Mucosa of gallbladder (tissue), 1 donor: ENCODE measurements around the gene DRD3. TPM values are rescaled to one million over a fixed set of nuclear protein-coding genes. Genes with fewer than 3 reads are reported as not detected.

Source experiments
- DNase-seq: peaks from one replicate; pipeline ENCODE4 v3.0.0-alpha.2; 2020; ENCODE audit warnings: low spot score
- total RNA-seq: library from RNA; stranded (reverse); gene quantifications from one replicate; pipeline ENCODE4 v1.2.1, GENCODE V29; 2021
- donor health status: DM: no; HTN: no; CAD: no.

DRD3 gene
- not detected for total RNA-seq

DNA sequence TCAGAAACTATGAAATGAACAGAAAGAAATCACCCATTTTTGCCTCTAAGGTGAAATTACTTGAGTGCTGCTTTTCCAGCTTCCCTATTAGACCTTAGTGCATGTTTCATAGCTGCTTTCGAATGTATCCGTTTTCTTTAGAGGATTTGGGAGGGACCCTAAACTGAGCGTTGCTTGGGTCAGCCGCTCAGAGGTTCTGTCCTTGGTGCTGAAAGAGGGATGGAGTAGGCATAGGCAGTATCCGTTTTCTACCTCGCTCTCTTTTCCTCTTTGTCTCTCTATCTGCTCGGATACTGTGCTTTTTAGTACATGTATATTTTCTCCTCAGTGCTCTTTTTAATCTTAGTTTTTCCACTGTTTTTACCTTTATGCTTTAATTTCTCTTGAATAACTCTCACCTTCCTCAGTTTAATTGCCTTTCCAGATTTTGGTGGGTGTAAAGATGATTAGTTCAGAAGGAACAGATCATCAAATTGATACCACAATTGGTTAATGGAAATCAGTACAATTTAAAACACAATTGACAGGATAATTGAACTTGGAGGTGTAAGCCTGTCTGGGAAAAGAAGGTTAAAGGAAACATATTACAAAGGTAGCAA, at the start of gene DRD3:
Gene DRD3, minus strand, starts transcription at position 283 of the 599 bp plus-strand sequence. CDS start 7,060 bp downstream, outside the sequence.
- DNase-seq: peak; percentile 13

DNA sequence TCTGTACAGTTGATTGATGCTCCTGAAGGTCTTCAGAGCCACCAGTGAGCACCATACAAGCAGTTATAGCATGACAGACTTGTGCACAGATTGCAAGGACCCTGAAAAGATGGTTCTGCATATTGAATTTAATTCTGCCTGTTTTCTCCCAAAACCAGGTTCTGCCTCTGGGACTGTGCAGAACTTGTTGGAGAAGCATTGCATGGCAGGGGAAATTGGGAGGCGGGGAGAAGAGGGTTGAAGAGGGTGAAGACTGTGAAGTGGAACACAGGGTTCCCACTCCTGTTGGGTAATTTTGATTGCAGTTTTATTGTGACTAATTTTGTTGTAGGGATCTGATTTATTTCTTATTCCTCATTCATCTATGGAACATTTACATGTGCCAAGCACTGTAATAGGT, 48.2 kb upstream of the DRD3 start:
- DNase-seq: no peak

DNA sequence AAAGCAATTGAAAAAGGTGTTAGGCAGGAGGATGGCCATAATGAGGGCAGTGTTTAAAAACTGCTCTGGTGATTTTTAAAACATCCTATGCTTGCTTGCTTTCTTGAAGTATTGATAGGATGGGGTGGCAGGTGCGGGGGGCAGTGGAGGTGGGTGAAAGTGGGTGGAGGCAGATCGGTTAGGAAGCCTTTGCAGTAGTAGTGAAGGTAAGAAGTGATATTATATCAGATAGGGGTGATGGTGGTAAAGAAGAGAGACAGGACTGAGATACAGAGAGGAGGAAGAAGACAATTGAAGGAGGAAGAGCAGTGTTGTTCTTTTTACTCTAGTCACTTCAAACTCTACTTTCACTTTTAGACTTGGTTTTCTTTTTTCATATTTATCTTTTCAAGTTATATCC, 47.5 kb upstream of the DRD3 start:
- DNase-seq: no peak

DNA sequence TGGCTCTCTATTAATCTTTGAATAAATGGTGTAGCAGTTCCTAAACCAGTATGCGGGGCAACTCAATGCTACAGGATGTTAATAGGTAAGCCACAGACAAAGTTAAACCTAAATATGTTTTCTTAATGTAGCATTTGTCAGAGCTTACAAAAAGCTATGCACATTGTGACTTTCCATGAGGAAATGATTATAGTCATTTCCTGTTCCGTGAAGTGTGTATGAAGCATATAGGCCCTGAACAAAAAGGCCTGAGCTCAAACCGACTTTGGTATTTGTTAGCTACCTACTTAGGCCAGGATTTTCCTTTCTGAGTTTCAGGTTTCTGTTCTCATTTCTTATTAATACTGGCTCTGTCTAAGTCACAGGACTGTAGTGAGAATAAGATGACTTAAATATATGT, 44.3 kb upstream of the DRD3 start:
- DNase-seq: no peak

GRCh38 chr3:114221881-114222264, 43.0 kb upstream of the DRD3 start:
- DNase-seq: no peak

GRCh38 chr3:114221165-114221880, 42.5 kb upstream of the DRD3 start:
- no peak for DNase-seq

GRCh38 chr3:114219741-114220140, 40.9 kb upstream of the DRD3 start:
- no peak for DNase-seq

GRCh38 chr3:114218578-114219185, 39.8 kb upstream of the DRD3 start:
- DNase-seq: no peak

DNA sequence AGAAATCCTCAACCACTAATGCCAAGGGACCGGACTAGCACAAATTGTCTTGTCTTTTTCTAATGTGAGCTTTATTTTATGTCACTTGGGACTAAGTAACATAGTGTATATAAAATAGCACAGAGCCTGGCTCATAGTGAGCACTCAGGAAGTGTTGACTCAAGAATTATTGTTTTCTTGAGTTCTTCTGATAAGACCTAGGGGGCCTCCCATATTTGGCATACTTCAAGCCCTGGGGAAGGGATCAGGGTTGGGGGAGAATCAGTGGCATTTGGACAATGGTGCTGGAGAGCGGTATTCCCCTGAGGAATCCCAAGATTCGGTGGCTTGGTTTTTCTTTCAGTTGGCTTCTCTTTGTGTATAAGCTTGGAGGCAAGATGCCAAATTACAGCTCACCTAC, 39.2 kb upstream of the DRD3 start:
- no peak for DNase-seq

GRCh38 chr3:114217266-114217665, 38.4 kb upstream of the DRD3 start:
- DNase-seq: no peak

GRCh38 chr3:114216186-114216970, 37.5 kb upstream of the DRD3 start:
- no peak for DNase-seq

GRCh38 chr3:114214542-114215341, 35.9 kb upstream of the DRD3 start:
- DNase-seq: no peak

- peak; percentile 25 for DNase-seq
Observed at GRCh38 chr3:114213627-114214541, 35.0 kb upstream of the DRD3 start.

GRCh38 chr3:114213292-114213626, 34.4 kb upstream of the DRD3 start:
- DNase-seq: no peak

- DNase-seq: no peak
Observed at GRCh38 chr3:114212646-114213045, 33.8 kb upstream of the DRD3 start.

DNA sequence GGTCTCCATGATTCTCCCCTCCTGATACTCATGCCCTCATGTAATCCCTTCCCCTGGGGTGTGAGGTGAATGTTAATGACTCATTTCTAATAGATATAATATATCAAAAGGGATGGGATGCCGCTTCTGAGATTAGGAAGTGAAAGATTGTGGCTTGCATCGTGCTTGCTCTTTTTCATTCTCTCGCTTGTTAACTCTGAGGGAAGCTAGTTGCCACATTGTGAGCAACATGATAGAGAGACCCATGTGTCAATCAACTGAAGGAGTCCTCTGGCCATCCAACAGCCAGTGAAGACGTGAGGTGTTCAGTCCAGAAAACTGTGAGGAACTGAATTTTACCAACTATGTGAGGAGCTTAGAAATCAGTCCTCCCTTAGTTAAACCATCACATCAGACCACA, 28.9 kb upstream of the DRD3 start:
- no peak for DNase-seq

DNA sequence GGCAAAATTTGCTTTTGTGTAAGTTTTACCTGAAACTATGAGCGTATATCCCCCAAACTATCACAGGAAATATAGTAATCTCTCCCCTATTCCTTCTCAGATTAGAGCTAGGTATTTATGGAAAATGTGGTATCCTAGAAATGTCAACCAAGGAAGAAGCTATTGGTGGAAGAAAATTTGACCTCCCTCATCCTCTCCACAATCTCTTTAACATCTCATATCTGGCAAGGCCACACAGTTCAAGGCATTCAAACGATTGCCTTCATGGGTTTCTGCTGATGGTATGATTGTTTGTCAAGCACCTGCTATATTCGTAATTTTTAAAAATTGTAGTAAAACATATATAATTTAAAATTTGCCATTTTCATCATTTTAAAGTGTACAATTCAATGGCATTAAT, 27.5 kb upstream of the DRD3 start:
- no peak for DNase-seq

DNA sequence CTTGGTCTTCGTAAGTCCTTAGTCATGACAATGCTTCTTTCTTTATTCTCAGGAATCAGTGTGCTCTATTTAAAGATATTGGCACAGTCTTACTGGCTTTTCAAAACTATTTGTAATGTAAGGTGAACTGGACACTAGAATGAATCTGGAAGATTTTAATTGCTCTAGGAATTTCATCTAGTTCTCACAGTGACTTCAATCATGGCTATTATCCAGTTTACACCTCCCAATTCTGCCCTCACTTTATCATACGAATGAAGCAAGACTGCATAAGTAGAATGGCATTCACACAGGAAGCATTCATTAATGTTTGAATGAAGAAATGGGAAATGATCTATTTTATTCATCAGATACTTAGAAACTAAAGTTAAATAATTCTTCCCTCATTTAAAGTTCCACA, 26.7 kb upstream of the DRD3 start:
- no peak for DNase-seq

GRCh38 chr3:114194750-114195149, 15.9 kb upstream of the DRD3 start:
- DNase-seq: no peak

DNA sequence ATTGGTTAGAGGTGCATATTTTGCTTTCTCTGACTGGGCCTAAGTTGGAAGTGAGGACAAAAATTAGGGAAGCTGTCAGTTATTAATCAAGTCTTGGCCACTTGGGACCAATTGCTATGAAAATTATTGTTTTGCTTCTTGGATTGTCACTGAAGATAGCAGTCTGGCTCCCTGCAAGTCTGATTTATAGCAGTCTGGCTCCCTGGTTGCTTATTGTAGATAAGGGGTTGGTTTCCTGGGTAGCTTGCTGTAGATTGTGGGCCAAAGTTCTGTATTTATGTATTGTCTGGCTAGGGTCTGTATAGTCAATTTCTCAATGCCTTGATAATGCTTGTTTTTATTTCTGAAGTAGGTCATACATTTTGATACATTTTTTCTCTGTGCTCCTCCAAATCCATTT, 13.3 kb upstream of the DRD3 start:
- DNase-seq: no peak

- DNase-seq: no peak
Observed at GRCh38 chr3:114186501-114186900, 7.6 kb upstream of the DRD3 start.
